ENCODE measurements around the gene BCLAF1. TPM values are rescaled to one million over a fixed set of nuclear protein-coding genes. Genes with fewer than 3 reads are reported as not detected.

The BCLAF1 gene
- total and polyA plus RNA-seq, 9 of the 15 experiments (the other 6 are each of a cell fraction or from before 2014, with no cell fraction given), result 65.4 to 286 (median 165) TPM

GRCh38 chr6:136226674-136227377, 62.8 kb downstream of the BCLAF1 start (continued):
- TF ChIP-seq L3MBTL2 (IDR thresholded peaks at IDR 0.05) (no peak), TCF7 (IDR thresholded peaks at IDR 0.05; ENCODE audit: borderline replicate concordance) (no peak), JUND (IDR thresholded peaks at IDR 0.05; ENCODE audit: borderline replicate concordance, low read depth, low read length) (peak; percentile 57; the same call in 1 of the 2 replicates), JUND (tag; IDR thresholded peaks at IDR 0.05; ENCODE audit: borderline replicate concordance, low read depth, low read length) (peak; percentile 21; the same call in 1 of the 3 replicates), TARDBP (IDR thresholded peaks at IDR 0.05) (0 out of 2 replicates have a peak, but pooled peaks have one; percentile 56), NR4A1 (CRISPR knock-in tag; IDR thresholded peaks at IDR 0.05) (no peak), NR4A1 (tag; IDR thresholded peaks at IDR 0.05) (peak; percentile 20), SMARCE1 (IDR thresholded peaks at IDR 0.05) (peak; percentile 93), ZKSCAN8 (CRISPR knock-in tag; IDR thresholded peaks at IDR 0.05) (0 out of 2 replicates have a peak, but pooled peaks have one; percentile 13), PTRF (tag; IDR thresholded peaks at IDR 0.05) (no peak), ZNF740 (CRISPR knock-in tag; IDR thresholded peaks at IDR 0.05) (no peak), ZNF740 (tag; IDR thresholded peaks at IDR 0.05) (no peak), CBFA2T2 (conservative IDR thresholded peaks at IDR 0.05) (peak; percentile 95), TSHZ1 (CRISPR knock-in tag; IDR thresholded peaks at IDR 0.05) (no peak), HDGF (IDR thresholded peaks at IDR 0.05) (no peak), ZNF3 (CRISPR knock-in tag; IDR thresholded peaks at IDR 0.05) (no peak), HNRNPK (IDR thresholded peaks at IDR 0.05; ENCODE audit: low read depth, low read length, poor library complexity, severe bottlenecking) (no peak), CSDE1 (IDR thresholded peaks at IDR 0.05) (no peak), ZNF354B (CRISPR knock-in tag; IDR thresholded peaks at IDR 0.05) (no peak), NFE2L1 (tag; IDR thresholded peaks at IDR 0.05; ENCODE audit: borderline replicate concordance, low read depth) (no peak), CREB3L1 (IDR thresholded peaks at IDR 0.05; ENCODE audit: borderline replicate concordance, low read depth) (no peak), SMARCA5 (IDR thresholded peaks at IDR 0.05) (no peak), SNRNP70 (optimal IDR thresholded peaks at IDR 0.05; ENCODE audit: low read depth, low read length) (no peak), ID3 (CRISPR knock-in tag; IDR thresholded peaks at IDR 0.05) (no peak), ID3 (tag; IDR thresholded peaks at IDR 0.05) (0 out of 2 replicates have a peak, but pooled peaks have one; percentile 38)
